Thyroid gland (tissue), 4 donors: ENCODE measurements around the gene MYO1D. TPM values are rescaled to one million over a fixed set of nuclear protein-coding genes. Genes with fewer than 3 reads are reported as not detected.
A peak's percentile ranks its signal among the peaks of the same experiment; 100 is the strongest.

ENCODE experiments used
- DNase-seq, 2 donors: peaks; one replicate each; pipeline ENCODE4 v3.0.0-alpha.2; 2019
- H3K27ac ChIP-seq, 3 donors: fragments of 200-600 bp; sonication (generic); 1 replicate in 2 of 3; 2 replicates in 1 of 3; pipeline ENCODE4 v1.5.1; 2016 to 2019; ENCODE audit warnings: mild to moderate bottlenecking in 1 of 3, moderate library complexity in 1 of 3
- H3K27me3 ChIP-seq: fragments of 200-600 bp; sonication (generic); one replicate; pipeline ENCODE4 v1.5.1; 2019
- H3K36me3 ChIP-seq, 2 donors: fragments of 200-600 bp; sonication (generic); one replicate each; pipeline ENCODE4 v1.5.1; 2016 to 2019
- H3K4me1 ChIP-seq, 2 donors: fragments of 200-600 bp; sonication (generic); one replicate each; pipeline ENCODE4 v1.5.1; 2017 to 2019
- H3K4me3 ChIP-seq, 3 donors: fragments of 200-600 bp; sonication (generic); replicated peaks in 1 of 3; 1 replicate in 2 of 3; 2 replicates in 1 of 3; pipeline ENCODE4 v1.5.1; 2016; ENCODE audit warnings: mild to moderate bottlenecking in 1 of 3
- H3K9me3 ChIP-seq: fragments of 200-600 bp; sonication (generic); one replicate; pipeline ENCODE4 v1.5.1; 2017
- CTCF ChIP-seq, 6 experiments: fragments of 200-600 bp in 3 of 6; fragments of 450-650 bp in 3 of 6; sonication (generic) in 3 of 6; IDR thresholded peaks; one replicate each; pipeline ENCODE4 v1.5.1; 2016 to 2019; ENCODE audit warnings: antibody characterized with exemption in 6 of 6, mild to moderate bottlenecking in 2 of 6, inconsistent platforms in 1 of 6, moderate library complexity in 1 of 6
- POLR2A ChIP-seq, 2 donors: fragments of 450-650 bp; IDR thresholded peaks; one replicate each; pipeline ENCODE4 v1.6.1; 2017; ENCODE audit warnings: antibody characterized with exemption in 2 of 2, mild to moderate bottlenecking in 2 of 2, moderate library complexity in 1 of 2
- WGBS, 2 donors: methylation state at CpG; one replicate each; pipeline ENCODE4 v1.1.5; 2017; 5-methylcytosine and 5-hydroxymethylcytosine counted together
- intact Hi-C: fragments of 100-400 bp; cut with DNase I; formaldehyde crosslinking; loops from one replicate; pipeline ENCODE4 v1.15.1; 2023
- total RNA-seq, 4 donors: library from RNA; depleted of rRNA; stranded (reverse); fragments of >200 nt; gene quantifications; one replicate each; pipeline ENCODE4 v1.2.3, GENCODE V29; 2016

Gene MYO1D
- total RNA-seq, 4 donors from 2014 or later: 91.9 to 143 (median 97.8) TPM

- TF ChIP-seq POLR2A (IDR thresholded peaks at IDR 0.05) (no peak), CTCF (IDR thresholded peaks at IDR 0.05) (no peak)
- H3K27ac ChIP-seq: peak overlapping the region in 1 of 3 donors; percentile 11
- DNase-seq: no peak
- intact Hi-C loops: no loop called here
- no peaks in the 10 kb centered on the region for H3K9me3 ChIP-seq
- peaks cover 28 to 48% of the 10 kb centered on the region in 2 donors for H3K4me1 ChIP-seq
- no peaks in the 10 kb centered on the region for H3K27me3 ChIP-seq
- WGBS, 2 donors: 97 to 98% methylated on average over 2 of the region's 2 CpGs
- no peak overlapping the region for H3K4me3 ChIP-seq
- no peaks in the 10 kb centered on the region for H3K36me3 ChIP-seq
These were observed 45.2 kb downstream of the MYO1D start for GRCh38 chr17:32831627-32832243.

GRCh38 chr17:32831223-32831622 lies 45.7 kb downstream of the MYO1D start:
- intact Hi-C loops: no loop called here
- WGBS, 2 donors: 69 to 73% methylated on average over 3 of the region's 3 CpGs
- H3K4me1 ChIP-seq: peaks cover 28 to 48% of the 10 kb centered on the region in 2 donors
- peak overlapping the region in 1 of 3 donors; percentile 11 for H3K27ac ChIP-seq
- no peak for DNase-seq
- H3K9me3 ChIP-seq: no peaks in the 10 kb centered on the region
- H3K4me3 ChIP-seq: no peak overlapping the region
- TF ChIP-seq POLR2A (IDR thresholded peaks at IDR 0.05) (no peak), CTCF (IDR thresholded peaks at IDR 0.05) (no peak)
- H3K36me3 ChIP-seq: no peaks in the 10 kb centered on the region
- no peaks in the 10 kb centered on the region for H3K27me3 ChIP-seq

- intact Hi-C loops: no loop called here
- no peak overlapping the region for H3K4me3 ChIP-seq
- peak overlapping the region; percentile 92 to 98 (median 97) for H3K27ac ChIP-seq
These were observed 48.1 kb downstream of the MYO1D start for GRCh38 chr17:32828822-32829221.

DNA sequence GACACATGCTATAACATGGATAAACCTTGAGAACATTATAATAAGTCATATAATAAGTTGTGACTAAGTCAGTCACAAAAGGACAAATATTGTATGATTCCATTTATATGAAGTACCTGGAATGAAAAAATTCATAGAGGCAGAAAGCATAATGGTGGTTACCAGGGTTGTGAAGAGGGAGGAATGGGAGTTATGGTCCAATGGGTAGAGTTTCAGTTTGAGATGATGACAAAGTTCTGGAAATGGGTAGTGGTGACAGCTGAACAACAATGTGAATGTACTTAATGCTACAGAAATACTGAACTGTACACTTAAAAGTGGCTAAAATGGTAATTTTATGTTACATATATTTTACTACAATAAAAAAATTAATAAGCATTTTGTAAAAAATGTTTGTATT lies 49.7 kb downstream of the MYO1D start:
- peaks cover 24 to 57% of the 10 kb centered on the region in 2 donors for H3K4me1 ChIP-seq
- no peaks in the 10 kb centered on the region for H3K9me3 ChIP-seq
- peak overlapping the region; percentile 92 to 98 (median 97) for H3K27ac ChIP-seq
- intact Hi-C loops: no loop called here
- H3K4me3 ChIP-seq: no peak overlapping the region
- no peaks in the 10 kb centered on the region for H3K36me3 ChIP-seq
- no peaks in the 10 kb centered on the region for H3K27me3 ChIP-seq
- TF ChIP-seq CTCF (IDR thresholded peaks at IDR 0.05) (no peak), POLR2A (IDR thresholded peaks at IDR 0.05) (no peak)
- no peak for DNase-seq

More at GRCh38 chr17:32828822-32829221, 48.1 kb downstream of the MYO1D start:
- Histone ChIP-seq H3K36me3 (no peaks in the 10 kb centered on the region), H3K9me3 (no peaks in the 10 kb centered on the region), H3K27me3 (no peaks in the 10 kb centered on the region), H3K4me1 (peaks cover 21 to 51% of the 10 kb centered on the region in 2 donors)
- no peak for DNase-seq
- no peak for TF ChIP-seq CTCF (IDR thresholded peaks at IDR 0.05)
- TF ChIP-seq POLR2A (IDR thresholded peaks at IDR 0.05): no peak
- 69 to 77% methylated on average over 2 of the region's 2 CpGs for WGBS, 2 donors

DNA sequence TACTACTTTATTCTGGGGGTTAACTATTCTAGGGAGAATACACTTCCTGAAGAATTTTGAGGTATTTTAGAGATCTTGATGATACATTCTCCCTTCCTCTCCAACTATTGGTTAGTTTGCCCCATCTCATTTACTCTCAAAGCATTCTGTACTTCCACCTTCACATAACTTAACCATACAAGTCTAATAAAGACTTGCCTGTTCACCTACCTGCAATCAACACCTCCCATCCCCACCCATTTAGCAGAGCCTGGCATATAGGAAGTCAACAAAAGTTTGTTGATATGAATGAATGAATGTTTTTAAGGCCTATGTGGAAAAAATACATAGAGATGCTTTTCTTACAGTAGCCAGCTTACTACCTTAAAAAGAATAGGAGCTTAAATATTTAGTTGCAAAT lies 50.8 kb downstream of the MYO1D start:
- no peak for DNase-seq
- intact Hi-C loops: no loop called here
- peak overlapping the region in 1 of 3 donors; percentile 98 for H3K27ac ChIP-seq
- peaks cover 24 to 51% of the 10 kb centered on the region in 2 donors for H3K4me1 ChIP-seq
- no peaks in the 10 kb centered on the region for H3K27me3 ChIP-seq
- no peak overlapping the region for H3K4me3 ChIP-seq
- no peaks in the 10 kb centered on the region for H3K36me3 ChIP-seq
- TF ChIP-seq POLR2A (IDR thresholded peaks at IDR 0.05) (no peak), CTCF (IDR thresholded peaks at IDR 0.05) (no peak)
- no peaks in the 10 kb centered on the region for H3K9me3 ChIP-seq
